Measurements from ENCODE around the gene PEX5L. TPM values are rescaled to one million over a fixed set of nuclear protein-coding genes. Genes with fewer than 3 reads are reported as not detected.
"Not testable (repeated sequence)": the region's sequence is repeated elsewhere in the genome, so short reads cannot be mapped to it uniquely, and the experiment has no call there.

Gene PEX5L
- total and polyA plus RNA-seq, 5 donors, result 0.20 to 1.4 (median 0.58) TPM

GRCh38 chr3:180011927-180012326 is 24.8 kb downstream of the PEX5L start:
- no peak for DNase-seq
- H3K4me1 ChIP-seq (ENCODE audit: control insufficient read depth, insufficient read depth, low read length), result no peaks in the 10 kb centered on the region
- H3K27ac ChIP-seq (ENCODE audit: low read length), result no peak overlapping the region
- ATAC-seq, result no peak
- peaks cover 2% of the 10 kb centered on the region for H3K9me3 ChIP-seq (ENCODE audit: control insufficient read depth, low read length)
- 75% methylated on average over 3 of the region's 3 CpGs for WGBS
- intact Hi-C loops (cut with DNase I), result no loop called here
- H3K27me3 ChIP-seq (ENCODE audit: control insufficient read depth, insufficient read depth), result peaks cover 3% of the 10 kb centered on the region
- H3K4me3 ChIP-seq (ENCODE audit: low read length), result no peak overlapping the region

- intact Hi-C loops (cut with DNase I); ATAC-seq; H3K4me3 ChIP-seq (ENCODE audit: low read length); H3K9me3 ChIP-seq (ENCODE audit: control insufficient read depth, low read length); H3K4me1 ChIP-seq (ENCODE audit: control insufficient read depth, insufficient read depth, low read length); H3K27me3 ChIP-seq (ENCODE audit: control insufficient read depth, insufficient read depth); H3K27ac ChIP-seq (ENCODE audit: low read length); DNase-seq: not testable (repeated sequence)
- 81% methylated on average over 3 of the region's 3 CpGs for WGBS
Observed at GRCh38 chr3:180008318-180008717, 28.4 kb downstream of the PEX5L start.

GRCh38 chr3:180004542-180004941 is 32.2 kb downstream of the PEX5L start:
- peaks cover 2% of the 10 kb centered on the region for H3K9me3 ChIP-seq (ENCODE audit: control insufficient read depth, low read length)
- intact Hi-C loops (cut with DNase I), result no loop called here
- WGBS, result 78% methylated on average over 2 of the region's 2 CpGs
- no peak overlapping the region for H3K4me3 ChIP-seq (ENCODE audit: low read length)
- no peaks in the 10 kb centered on the region for H3K27me3 ChIP-seq (ENCODE audit: control insufficient read depth, insufficient read depth)
- ATAC-seq (no peak), DNase-seq (peak in 1 of 3 donors; percentile 2)
- H3K4me1 ChIP-seq (ENCODE audit: control insufficient read depth, insufficient read depth, low read length), result no peaks in the 10 kb centered on the region
- H3K27ac ChIP-seq (ENCODE audit: low read length), result no peak overlapping the region

- no peaks in the 10 kb centered on the region for H3K27me3 ChIP-seq (ENCODE audit: control insufficient read depth, insufficient read depth)
- H3K27ac ChIP-seq (ENCODE audit: low read length), result no peak overlapping the region
- no peak overlapping the region for H3K4me3 ChIP-seq (ENCODE audit: low read length)
- intact Hi-C loops (cut with DNase I), result no loop called here
- DNase-seq, result no peak
- H3K9me3 ChIP-seq (ENCODE audit: control insufficient read depth, low read length), result no peaks in the 10 kb centered on the region
- ATAC-seq, result no peak
- WGBS, result 60% methylated on average over 2 of the region's 2 CpGs
- H3K4me1 ChIP-seq (ENCODE audit: control insufficient read depth, insufficient read depth, low read length), result no peaks in the 10 kb centered on the region
Observed at GRCh38 chr3:180002006-180002405, 34.7 kb downstream of the PEX5L start.

GRCh38 chr3:180000500-180000899 is 36.2 kb downstream of the PEX5L start:
- H3K9me3 ChIP-seq (ENCODE audit: control insufficient read depth, low read length), result no peaks in the 10 kb centered on the region
- 64% methylated on average over 4 of the region's 4 CpGs for WGBS

GRCh38 chr3:179995406-179995805 is 41.3 kb downstream of the PEX5L start:
- intact Hi-C loops (cut with DNase I), result no loop called here
- no peak for ATAC-seq

More at GRCh38 chr3:180000500-180000899, 36.2 kb downstream of the PEX5L start:
- no peaks in the 10 kb centered on the region for H3K4me1 ChIP-seq (ENCODE audit: control insufficient read depth, insufficient read depth, low read length)
- no peaks in the 10 kb centered on the region for H3K27me3 ChIP-seq (ENCODE audit: control insufficient read depth, insufficient read depth)
- H3K27ac ChIP-seq (ENCODE audit: low read length), result no peak overlapping the region
- no peak overlapping the region for H3K4me3 ChIP-seq (ENCODE audit: low read length)
- DNase-seq (no peak), ATAC-seq (no peak)
- intact Hi-C loops (cut with DNase I), result no loop called here

GRCh38 chr3:179991883-179992282 is 44.9 kb downstream of the PEX5L start:
- no peaks in the 10 kb centered on the region for H3K27me3 ChIP-seq (ENCODE audit: control insufficient read depth, insufficient read depth)
- no peak for ATAC-seq
- no peaks in the 10 kb centered on the region for H3K9me3 ChIP-seq (ENCODE audit: control insufficient read depth, low read length)
- no peak for DNase-seq
- intact Hi-C loops (cut with DNase I), result no loop called here
- WGBS, result 83% methylated on average over 1 of the region's 1 CpG
- H3K4me1 ChIP-seq (ENCODE audit: control insufficient read depth, insufficient read depth, low read length), result no peaks in the 10 kb centered on the region
- H3K4me3 ChIP-seq (ENCODE audit: low read length), result no peak overlapping the region
- H3K27ac ChIP-seq (ENCODE audit: low read length), result no peak overlapping the region

More at GRCh38 chr3:179995406-179995805, 41.3 kb downstream of the PEX5L start:
- Histone ChIP-seq H3K4me3 (ENCODE audit: low read length) (no peak overlapping the region), H3K4me1 (ENCODE audit: control insufficient read depth, insufficient read depth, low read length) (no peaks in the 10 kb centered on the region), H3K27ac (ENCODE audit: low read length) (no peak overlapping the region), H3K27me3 (ENCODE audit: control insufficient read depth, insufficient read depth) (no peaks in the 10 kb centered on the region), H3K9me3 (ENCODE audit: control insufficient read depth, low read length) (no peaks in the 10 kb centered on the region)
- no peak for DNase-seq
- WGBS, result 63% methylated on average over 2 of the region's 2 CpGs

GRCh38 chr3:179991104-179991503 is 45.6 kb downstream of the PEX5L start:
- Histone ChIP-seq H3K4me3 (ENCODE audit: low read length) (no peak overlapping the region), H3K27ac (ENCODE audit: low read length) (no peak overlapping the region), H3K27me3 (ENCODE audit: control insufficient read depth, insufficient read depth) (no peaks in the 10 kb centered on the region), H3K9me3 (ENCODE audit: control insufficient read depth, low read length) (no peaks in the 10 kb centered on the region), H3K4me1 (ENCODE audit: control insufficient read depth, insufficient read depth, low read length) (no peaks in the 10 kb centered on the region)
- intact Hi-C loops (cut with DNase I), result no loop called here
- DNase-seq, result no peak
- 45% methylated on average over 4 of the region's 4 CpGs for WGBS
- ATAC-seq, result no peak

- no peak overlapping the region for H3K27ac ChIP-seq (ENCODE audit: low read length)
- no peak for DNase-seq
- intact Hi-C loops (cut with DNase I), result no loop called here
- no peaks in the 10 kb centered on the region for H3K27me3 ChIP-seq (ENCODE audit: control insufficient read depth, insufficient read depth)
- no peaks in the 10 kb centered on the region for H3K9me3 ChIP-seq (ENCODE audit: control insufficient read depth, low read length)
- H3K4me3 ChIP-seq (ENCODE audit: low read length), result no peak overlapping the region
- ATAC-seq, result no peak
- H3K4me1 ChIP-seq (ENCODE audit: control insufficient read depth, insufficient read depth, low read length), result no peaks in the 10 kb centered on the region
Observed at GRCh38 chr3:179981646-179982045, 55.1 kb downstream of the PEX5L start.

GRCh38 chr3:179977356-179977755 is 59.4 kb downstream of the PEX5L start:
- ATAC-seq (no peak), DNase-seq (no peak)
- Histone ChIP-seq H3K9me3 (ENCODE audit: control insufficient read depth, low read length) (no peaks in the 10 kb centered on the region), H3K27me3 (ENCODE audit: control insufficient read depth, insufficient read depth) (no peaks in the 10 kb centered on the region), H3K4me3 (ENCODE audit: low read length) (no peak overlapping the region), H3K27ac (ENCODE audit: low read length) (no peak overlapping the region), H3K4me1 (ENCODE audit: control insufficient read depth, insufficient read depth, low read length) (no peaks in the 10 kb centered on the region)
- 60% methylated on average over 3 of the region's 3 CpGs for WGBS
- intact Hi-C loops (cut with DNase I), result no loop called here

GRCh38 chr3:179973931-179974361 is 62.8 kb downstream of the PEX5L start:
- no peak for DNase-seq
- no peaks in the 10 kb centered on the region for H3K27me3 ChIP-seq (ENCODE audit: control insufficient read depth, insufficient read depth)
- WGBS, result 32% methylated on average over 4 of the region's 4 CpGs
- no peaks in the 10 kb centered on the region for H3K9me3 ChIP-seq (ENCODE audit: control insufficient read depth, low read length)
- no peak overlapping the region for H3K4me3 ChIP-seq (ENCODE audit: low read length)
- intact Hi-C loops (cut with DNase I), result no loop called here
- no peaks in the 10 kb centered on the region for H3K4me1 ChIP-seq (ENCODE audit: control insufficient read depth, insufficient read depth, low read length)
- H3K27ac ChIP-seq (ENCODE audit: low read length), result no peak overlapping the region
- no peak for ATAC-seq

- no peaks in the 10 kb centered on the region for H3K4me1 ChIP-seq (ENCODE audit: control insufficient read depth, insufficient read depth, low read length)
- intact Hi-C loops (cut with DNase I), result no loop called here
- H3K27ac ChIP-seq (ENCODE audit: low read length), result no peak overlapping the region
- H3K9me3 ChIP-seq (ENCODE audit: control insufficient read depth, low read length), result no peaks in the 10 kb centered on the region
- ATAC-seq (no peak), DNase-seq (no peak)
- H3K4me3 ChIP-seq (ENCODE audit: low read length), result no peak overlapping the region
- 79% methylated on average over 2 of the region's 2 CpGs for WGBS
- H3K27me3 ChIP-seq (ENCODE audit: control insufficient read depth, insufficient read depth), result no peaks in the 10 kb centered on the region
Observed at GRCh38 chr3:179972881-179973423, 63.8 kb downstream of the PEX5L start.
